GM19025 (cell line): ENCODE results near the gene FOXA3.
"Not testable (repeated sequence)": the region's sequence is repeated elsewhere in the genome, so short reads cannot be mapped to it uniquely, and the experiment has no call there.

Experiments used
- ATAC-seq: cut with Tn5 transposase; IDR thresholded peaks from one replicate; pipeline ENCODE4 v1.9.1; 2021; ENCODE audit warnings: mild to moderate bottlenecking, low read depth, moderate library complexity; ENCODE audit not compliant: unreplicated experiment

The FOXA3 gene

GRCh38 chr19:45827459-45828093 is 36.5 kb upstream of the FOXA3 start:
- ATAC-seq, result no peak

GRCh38 chr19:45828523-45828922 is 35.6 kb upstream of the FOXA3 start:
- ATAC-seq, result no peak

GRCh38 chr19:45828945-45829344 is 35.2 kb upstream of the FOXA3 start:
- no peak for ATAC-seq

DNA sequence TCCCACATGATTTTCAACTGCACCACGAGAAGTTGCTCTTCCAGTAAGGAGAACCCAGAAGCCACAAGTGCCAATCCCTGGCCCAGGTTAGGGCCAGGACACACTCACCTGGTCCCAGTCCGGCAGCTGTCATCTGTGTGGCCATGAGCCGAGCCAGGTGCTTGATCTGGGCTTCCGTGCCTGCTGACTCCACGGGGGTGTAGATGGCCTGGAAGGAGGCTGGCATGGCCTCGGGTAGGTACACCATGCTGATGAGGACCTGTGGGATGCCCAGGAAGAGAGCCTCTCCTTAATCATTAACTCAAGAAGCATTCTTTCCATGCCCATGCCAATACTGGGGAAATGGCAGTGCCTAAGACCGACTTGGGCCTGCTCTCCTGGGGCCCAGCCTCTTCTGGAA is 29.2 kb upstream of the FOXA3 start:
- no peak for ATAC-seq

DNA sequence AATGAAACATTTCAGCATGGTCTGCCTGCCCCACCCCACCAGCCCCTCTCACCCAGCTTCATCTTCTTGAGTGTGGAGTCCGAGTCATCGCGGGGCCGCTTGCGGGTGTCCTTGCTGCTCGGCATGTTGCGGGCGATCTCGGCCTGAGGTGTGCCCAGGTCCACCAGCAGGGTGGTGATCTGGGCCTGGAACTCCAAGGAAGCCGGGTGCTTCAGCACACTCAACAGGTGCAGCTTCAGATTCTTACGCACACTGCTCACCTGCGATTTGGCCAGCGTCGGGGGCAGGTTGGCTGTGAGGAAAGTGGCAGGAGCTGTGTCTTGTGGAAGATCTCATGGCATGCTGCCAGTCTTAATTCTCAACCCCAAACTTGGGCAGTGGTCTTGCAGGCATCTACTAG is 21.9 kb upstream of the FOXA3 start:
- ATAC-seq, result no peak

DNA sequence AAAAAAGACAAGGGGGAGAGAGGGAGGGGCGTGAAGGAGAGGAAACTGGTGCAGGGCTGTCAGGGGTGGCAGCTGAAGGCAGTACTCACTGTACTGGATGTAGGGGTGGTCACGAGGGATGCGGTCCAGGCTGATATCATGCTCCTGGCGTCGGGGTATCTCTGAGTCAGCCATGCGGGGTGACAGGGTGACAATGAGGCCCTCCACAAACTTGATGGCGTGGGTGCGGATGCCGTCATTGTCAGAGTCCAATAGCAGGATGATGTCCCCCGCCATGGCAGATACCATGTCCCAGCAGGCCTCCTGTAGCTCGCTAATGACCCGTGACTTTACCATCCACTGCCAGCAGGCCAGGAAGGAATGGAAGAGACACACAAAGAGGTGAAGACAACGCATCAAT is 16.5 kb upstream of the FOXA3 start:
- no peak for ATAC-seq

- ATAC-seq, result no peak
Measured at GRCh38 chr19:45848922-45849321, 15.2 kb upstream of the FOXA3 start.

- ATAC-seq, result no peak
Measured at GRCh38 chr19:45852145-45852750, 11.9 kb upstream of the FOXA3 start.

DNA sequence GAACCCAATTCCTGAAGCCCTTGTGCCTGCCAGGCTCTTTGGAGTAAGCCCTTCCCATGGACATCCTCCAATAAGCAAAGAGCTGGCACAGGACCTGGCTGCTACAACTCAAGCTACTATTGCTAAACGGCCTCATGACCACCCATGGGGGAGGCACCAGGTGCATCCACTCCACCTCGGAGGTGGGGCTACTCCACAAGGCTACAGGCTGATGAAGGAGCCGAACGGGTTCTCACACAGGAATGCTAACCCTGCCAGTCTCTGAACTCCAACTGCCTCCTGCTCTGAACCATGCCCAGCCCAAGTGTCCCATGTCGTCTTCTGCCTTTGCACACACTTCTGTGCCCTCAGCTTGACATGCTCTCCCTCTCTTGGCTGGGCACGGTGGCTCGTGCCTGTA is 11.1 kb upstream of the FOXA3 start:
- no peak for ATAC-seq

GRCh38 chr19:45854167-45854778 is 9.9 kb upstream of the FOXA3 start:
- no peak for ATAC-seq

GRCh38 chr19:45860359-45861259 is 3.5 kb upstream of the FOXA3 start:
- no peak for ATAC-seq

- no peak for ATAC-seq
Measured at GRCh38 chr19:45862271-45862563, 1.9 kb upstream of the FOXA3 start.

GRCh38 chr19:45862564-45863334 is 1.4 kb upstream of the FOXA3 start, which contains the start of gene SYMPK:
Gene SYMPK, minus strand, starts transcription at chr19:45863147. Its CDS starts 8,652 bp downstream, at chr19:45854495.
- ATAC-seq, result peak; percentile 90

DNA sequence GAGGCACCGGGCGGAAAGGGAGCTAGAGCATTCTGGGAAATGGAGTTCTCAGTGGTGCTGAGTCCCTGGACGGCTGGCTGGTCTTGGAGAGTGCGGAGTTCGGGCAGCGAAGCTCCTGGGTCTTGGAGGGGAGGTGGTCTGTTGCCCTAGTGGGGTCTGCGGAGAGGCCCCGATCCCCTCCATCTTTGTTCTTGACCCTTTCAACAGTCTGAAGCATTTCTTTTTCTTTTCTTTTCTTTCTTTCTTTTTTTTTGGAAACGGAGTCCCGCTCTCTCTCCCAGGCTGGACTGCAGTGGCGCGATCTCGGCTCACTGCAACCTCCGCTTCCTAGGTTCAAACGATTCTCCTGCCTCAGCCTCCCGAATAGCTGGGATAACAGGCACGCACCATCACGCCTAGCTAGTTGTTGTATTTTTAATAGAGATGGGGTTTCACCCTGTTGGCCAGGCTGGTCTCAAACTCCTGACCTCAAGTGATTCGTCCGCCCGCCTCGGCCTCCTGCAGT is 739 bp upstream of the FOXA3 start:
- ATAC-seq, result no peak

DNA sequence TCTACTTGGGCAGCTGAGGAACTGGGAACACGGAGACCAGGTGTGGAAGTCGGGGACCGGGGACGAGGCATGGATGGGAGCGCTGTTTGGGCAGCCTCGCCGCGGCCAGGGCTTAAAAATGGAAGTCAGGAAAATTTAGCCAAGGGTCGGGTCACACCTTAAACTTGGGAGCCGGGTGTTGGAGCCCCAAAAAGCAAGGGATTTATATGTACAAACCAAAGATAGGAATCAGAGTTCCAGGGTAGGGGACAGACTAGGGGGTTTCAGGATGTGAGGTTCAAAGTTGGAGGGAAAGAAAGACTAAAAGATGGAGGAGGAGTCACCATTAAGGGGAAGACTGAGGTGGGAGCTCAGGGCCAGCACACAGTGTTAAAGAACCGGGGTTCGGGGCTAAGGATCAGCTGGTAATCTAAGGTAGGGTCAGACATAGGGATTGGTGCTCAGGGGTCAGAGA is 530 bp downstream of the FOXA3 start:
- ATAC-seq, result no peak

DNA sequence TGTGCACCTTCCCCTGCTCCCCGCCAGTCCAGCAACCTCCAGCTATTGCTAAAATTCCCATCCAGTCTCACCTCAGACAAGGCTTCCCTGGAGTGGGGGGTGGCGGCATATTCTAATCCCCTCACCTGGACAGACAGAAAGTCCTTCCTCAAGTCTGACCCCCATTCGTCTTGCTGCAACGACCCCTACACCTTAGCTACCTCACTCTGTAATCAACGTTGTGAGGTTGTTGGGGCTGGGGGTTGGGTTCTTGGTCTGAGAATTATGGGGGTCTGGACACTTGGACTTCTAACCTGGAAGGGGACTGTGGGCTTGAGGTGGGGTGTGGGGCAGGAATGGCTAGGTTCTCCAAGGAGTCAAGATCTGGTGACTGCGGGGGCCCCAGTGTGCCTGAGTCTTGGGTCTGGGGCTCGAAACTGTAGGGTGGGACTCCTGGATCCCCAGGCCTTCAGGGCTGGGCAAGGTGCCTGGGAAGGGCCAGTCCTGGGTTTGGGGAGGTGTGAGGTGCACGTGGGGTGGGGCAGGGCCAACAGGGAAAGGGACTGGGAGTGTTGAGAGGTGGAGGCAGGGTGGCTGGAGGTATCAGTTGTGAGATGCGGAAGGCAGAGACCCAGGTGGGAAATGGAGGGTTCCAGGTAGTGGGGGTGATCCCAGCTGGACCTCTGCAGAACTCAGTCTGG is 1.3 kb downstream of the FOXA3 start:
- ATAC-seq, result no peak

- no peak for ATAC-seq
Measured at GRCh38 chr19:45866400-45867176, 2.5 kb downstream of the FOXA3 start.

DNA sequence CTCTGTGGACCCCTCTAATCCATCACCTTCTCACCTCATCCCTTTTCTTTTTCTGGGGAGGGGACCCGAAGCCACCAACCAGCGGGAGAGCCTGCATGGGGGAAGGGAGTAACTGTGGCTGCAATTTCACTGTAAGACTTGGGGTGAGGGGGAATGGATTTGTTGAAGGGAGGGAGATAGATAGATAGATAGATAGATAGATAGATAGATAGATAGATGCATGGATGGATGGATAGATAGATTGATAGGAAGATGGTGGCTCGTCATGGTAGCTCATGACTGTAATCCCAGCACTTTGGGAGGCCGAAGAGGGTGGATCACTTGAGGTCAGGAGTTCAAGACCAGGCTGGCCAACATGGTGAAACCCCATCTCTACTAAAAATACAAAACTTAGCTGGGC is 3.1 kb downstream of the FOXA3 start:
- ATAC-seq, result not testable (repeated sequence)

- no peak for ATAC-seq
Measured at GRCh38 chr19:45870798-45871197, 6.7 kb downstream of the FOXA3 start.
